ENCODE measurements around the gene NFATC3. TPM values are rescaled to one million over a fixed set of nuclear protein-coding genes. Genes with fewer than 3 reads are reported as not detected.
A peak's percentile ranks its signal among the peaks of the same experiment; 100 is the strongest.

NFATC3 gene
- total and polyA plus RNA-seq, 2 donors (not counting 1 experiment from before 2014, with no cell fraction given) = 33.4 to 115 TPM

DNA sequence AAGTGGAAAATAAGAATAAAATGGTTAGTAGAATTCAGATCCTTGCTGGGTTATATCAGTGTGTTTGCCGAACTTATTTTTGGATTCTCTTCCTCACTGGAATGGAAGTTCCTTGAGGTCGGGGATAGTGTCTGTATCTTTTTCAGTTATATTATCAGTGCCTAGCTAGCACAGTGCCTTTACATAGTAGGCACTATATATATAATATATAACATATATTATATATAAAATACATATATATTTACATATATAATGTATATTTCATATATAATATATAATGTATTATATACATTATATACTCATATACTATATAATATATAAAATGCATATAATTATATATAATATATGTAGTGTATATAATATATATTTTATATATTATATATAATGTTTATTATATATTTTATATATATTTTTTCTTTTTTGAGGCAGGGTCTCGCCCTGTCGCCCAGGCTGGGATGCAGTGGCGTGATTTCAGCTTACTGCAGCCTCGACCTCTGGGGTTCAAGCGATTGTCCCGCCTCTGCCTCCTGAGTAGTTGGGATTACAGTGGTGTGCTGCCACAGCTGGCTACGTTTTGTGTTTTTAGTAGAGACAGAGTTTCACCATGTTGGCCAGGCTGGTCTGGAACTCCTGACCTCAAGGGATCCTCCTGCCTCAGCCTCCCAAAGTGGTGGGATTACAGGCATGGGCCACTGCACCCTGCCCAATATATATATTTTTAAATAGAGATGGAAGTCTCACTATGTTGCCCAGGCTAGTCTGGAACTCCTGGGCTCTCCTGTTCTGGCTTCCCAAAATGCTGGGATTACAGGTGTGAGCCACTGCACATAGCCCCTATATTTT is 3.2 kb downstream of the NFATC3 start:
- WGBS (ENCODE audit: insufficient coverage) = 67% methylated on average over 3 of the region's 9 CpGs
- Histone ChIP-seq H4K20me1 (ENCODE audit: control insufficient read depth, insufficient read depth, low read length, poor library complexity, severe bottlenecking) (peaks cover 23% of the 10 kb centered on the region), H3K4me2 (replicated peaks; ENCODE audit: low read depth, low read length, poor library complexity, severe bottlenecking) (peak overlapping the region; percentile 71), H3K27me3 (replicated peaks in 1 of 4; ENCODE audit: control extremely low read depth in 1 of 4, control insufficient read depth in 3 of 4, insufficient read depth in 4 of 4, low read length in 3 of 4) (no peaks in the 10 kb centered on the region), H2AFZ (ENCODE audit: insufficient read depth, low read depth, low read length, poor library complexity, severe bottlenecking) (peak overlapping the region; percentile 13), H3K4me3 (ENCODE audit: control extremely low read depth in 1 of 5, extremely low read depth in 1 of 5, insufficient read depth in 1 of 5, low read depth in 2 of 5, low read length in 4 of 5) (peak overlapping the region in 2 of 5 experiments; percentile 7 to 94), H3K27ac (ENCODE audit: low read length in 2 of 2) (peak overlapping the region; percentile 11 to 78), H3K4me1 (ENCODE audit: control insufficient read depth in 2 of 2, insufficient read depth in 2 of 2, low read length in 2 of 2) (peaks cover 53 to 70% of the 10 kb centered on the region in 2 donors), H3K9ac (ENCODE audit: low read length) (peak overlapping the region; percentile 24), H3K36me3 (replicated peaks in 1 of 2; ENCODE audit: control extremely low read depth in 1 of 2, control insufficient read depth in 1 of 2, extremely low read depth in 1 of 2, insufficient read depth in 2 of 2, low read length in 1 of 2) (no peaks in the 10 kb centered on the region), H3K79me2 (ENCODE audit: control insufficient read depth, insufficient read depth, low read length) (peaks cover 68% of the 10 kb centered on the region), H3K9me3 (ENCODE audit: control extremely low read depth in 1 of 3, control insufficient read depth in 2 of 3, insufficient read depth in 1 of 3, low read length in 2 of 3) (no peaks in the 10 kb centered on the region)
- ATAC-seq (ENCODE audit: low read depth) (no peak), DNase-seq (no peak)
- no peak for TF ChIP-seq EZH2 (IDR thresholded peaks at IDR 0.05; ENCODE audit: borderline replicate concordance, insufficient read depth, low read depth, low read length, poor library complexity, severe bottlenecking)
- TF ChIP-seq, protein P1, sequence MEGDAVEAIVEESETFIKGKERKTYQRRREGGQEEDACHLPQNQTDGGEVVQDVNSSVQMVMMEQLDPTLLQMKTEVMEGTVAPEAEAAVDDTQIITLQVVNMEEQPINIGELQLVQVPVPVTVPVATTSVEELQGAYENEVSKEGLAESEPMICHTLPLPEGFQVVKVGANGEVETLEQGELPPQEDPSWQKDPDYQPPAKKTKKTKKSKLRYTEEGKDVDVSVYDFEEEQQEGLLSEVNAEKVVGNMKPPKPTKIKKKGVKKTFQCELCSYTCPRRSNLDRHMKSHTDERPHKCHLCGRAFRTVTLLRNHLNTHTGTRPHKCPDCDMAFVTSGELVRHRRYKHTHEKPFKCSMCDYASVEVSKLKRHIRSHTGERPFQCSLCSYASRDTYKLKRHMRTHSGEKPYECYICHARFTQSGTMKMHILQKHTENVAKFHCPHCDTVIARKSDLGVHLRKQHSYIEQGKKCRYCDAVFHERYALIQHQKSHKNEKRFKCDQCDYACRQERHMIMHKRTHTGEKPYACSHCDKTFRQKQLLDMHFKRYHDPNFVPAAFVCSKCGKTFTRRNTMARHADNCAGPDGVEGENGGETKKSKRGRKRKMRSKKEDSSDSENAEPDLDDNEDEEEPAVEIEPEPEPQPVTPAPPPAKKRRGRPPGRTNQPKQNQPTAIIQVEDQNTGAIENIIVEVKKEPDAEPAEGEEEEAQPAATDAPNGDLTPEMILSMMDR (IDR thresholded peaks at IDR 0.05) = no peak
- Mint-ChIP-seq H3K27me3 (no peaks in the 10 kb centered on the region), H3K4me1 (peaks cover 68% of the 10 kb centered on the region), H3K9me3 (ENCODE audit: insufficient read depth) (no peaks in the 10 kb centered on the region), H3K27ac (peak overlapping the region; percentile 62), H3K4me3 (peak overlapping the region; percentile 80)
- ChIA-PET CTCF (interaction anchor here (0.7 to 11.1 kb wide), 3 partner anchors 19 to 140 kb away, joined by 3 to 242 read pairs (median 9); no protein-coding TSS in a partner anchor), POLR2A (interaction anchor here (0.6 to 1.7 kb wide), 2 partner anchors 11 to 14 kb away, joined by 4 read pairs; no protein-coding TSS in a partner anchor)
- intact Hi-C loops (cut with micrococcal nuclease) = loop anchor here (5.0 to 10.0 kb wide), 2 partner anchors 44 to 544 kb away; no protein-coding TSS in a partner anchor

Data from B cell (primary cell).